Neuron (in vitro differentiated cells): ENCODE data around the gene DOCK2.

Experiments used
- H2AFZ ChIP-seq: one replicate; pipeline ENCODE4 v1.6.1; 2013; ENCODE audit warnings: low read depth, mild to moderate bottlenecking, inconsistent platforms, low read length, moderate library complexity
- H3K27me3 ChIP-seq: one replicate; pipeline ENCODE4 v1.6.1; 2013; ENCODE audit warnings: low read length; ENCODE audit not compliant: insufficient read depth
- H3K36me3 ChIP-seq: one replicate; pipeline ENCODE4 v1.6.1; 2013; ENCODE audit warnings: low read length; ENCODE audit not compliant: insufficient read depth
- H3K4me1 ChIP-seq: one replicate; pipeline ENCODE4 v1.6.1; 2013; ENCODE audit warnings: low read length; ENCODE audit not compliant: insufficient read depth
- H3K4me3 ChIP-seq: 2 replicates; pipeline ENCODE4 v1.5.1; 2013; ENCODE audit warnings: mild to moderate bottlenecking, low read length, moderate library complexity
- H3K9me3 ChIP-seq: one replicate; pipeline ENCODE4 v1.6.1; 2013; ENCODE audit warnings: low read length

Gene DOCK2

DNA sequence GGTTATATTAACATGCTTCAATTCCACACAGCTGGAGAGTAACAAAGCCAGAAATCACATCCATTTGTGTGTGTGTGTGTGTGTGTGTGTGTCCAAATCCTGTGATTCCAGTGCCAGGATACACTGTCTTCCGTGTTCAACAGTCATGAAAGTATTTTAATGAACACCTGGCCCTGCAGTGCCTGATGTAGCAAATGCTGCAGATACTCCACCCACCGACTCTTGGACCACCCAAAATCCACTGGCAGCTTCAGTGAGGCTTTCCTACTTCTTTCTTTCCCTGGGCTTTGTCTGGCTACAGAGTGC is 356.4 kb downstream of the DOCK2 start:
- H3K4me1 ChIP-seq, result no peaks in the 10 kb centered on the region
- H3K4me3 ChIP-seq, result no peak overlapping the region
- H3K9me3 ChIP-seq, result no peaks in the 10 kb centered on the region
- H2AFZ ChIP-seq, result no peak overlapping the region
- no peaks in the 10 kb centered on the region for H3K27me3 ChIP-seq
- no peaks in the 10 kb centered on the region for H3K36me3 ChIP-seq

DNA sequence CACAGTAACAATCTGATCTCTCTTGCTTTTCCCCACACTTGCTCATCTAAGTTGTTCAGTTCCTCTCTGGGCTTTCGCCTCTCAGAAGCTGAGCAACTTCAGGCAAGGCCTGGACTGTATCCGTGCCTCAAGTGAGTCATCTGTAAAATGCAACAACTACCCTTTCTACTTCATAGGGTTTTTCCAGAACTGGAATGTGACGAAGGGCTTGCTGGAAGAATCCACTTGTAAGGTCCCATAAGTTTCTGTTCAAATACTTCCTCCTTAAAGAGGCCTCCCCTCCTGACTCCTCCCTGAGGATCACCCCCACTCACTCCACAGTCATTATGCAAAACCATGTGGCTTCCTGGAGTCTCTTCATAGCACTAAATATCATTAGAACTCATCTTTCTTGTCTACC is 360.7 kb downstream of the DOCK2 start:
- no peak overlapping the region for H3K4me3 ChIP-seq
- H3K36me3 ChIP-seq, result no peaks in the 10 kb centered on the region
- no peak overlapping the region for H2AFZ ChIP-seq
- H3K4me1 ChIP-seq, result no peaks in the 10 kb centered on the region
- H3K9me3 ChIP-seq, result no peaks in the 10 kb centered on the region
- H3K27me3 ChIP-seq, result no peaks in the 10 kb centered on the region

- Histone ChIP-seq H3K4me1 (no peaks in the 10 kb centered on the region), H3K4me3 (no peak overlapping the region), H3K9me3 (no peaks in the 10 kb centered on the region), H2AFZ (no peak overlapping the region), H3K27me3 (no peaks in the 10 kb centered on the region), H3K36me3 (no peaks in the 10 kb centered on the region)
Measured at GRCh38 chr5:169999621-170000020, 362.5 kb downstream of the DOCK2 start.

GRCh38 chr5:170000155-170000554 is 363.1 kb downstream of the DOCK2 start:
- H2AFZ ChIP-seq, result no peak overlapping the region
- H3K4me3 ChIP-seq, result no peak overlapping the region
- no peaks in the 10 kb centered on the region for H3K4me1 ChIP-seq
- no peaks in the 10 kb centered on the region for H3K36me3 ChIP-seq
- no peaks in the 10 kb centered on the region for H3K27me3 ChIP-seq
- H3K9me3 ChIP-seq, result no peaks in the 10 kb centered on the region

DNA sequence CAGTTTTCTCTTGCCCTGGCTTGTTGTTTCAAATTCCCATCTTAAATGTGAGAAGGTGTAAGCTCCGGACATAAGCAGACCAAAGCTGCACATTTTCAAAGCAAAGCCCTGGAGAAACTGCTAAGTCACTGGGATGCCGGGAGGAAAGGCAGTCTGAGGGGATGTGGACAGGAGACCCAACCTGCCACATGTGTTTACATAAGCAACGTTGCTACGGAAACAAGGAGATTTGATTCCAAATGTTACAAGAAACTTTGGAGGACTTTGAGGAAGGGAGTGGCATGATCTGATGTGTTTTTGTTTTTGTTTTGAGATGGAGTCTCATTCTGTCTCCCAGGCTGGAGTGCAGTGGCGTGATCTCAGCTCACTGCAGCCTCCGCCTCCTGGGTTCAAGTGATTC is 368.9 kb downstream of the DOCK2 start:
- Histone ChIP-seq H3K4me3 (no peak overlapping the region), H3K36me3 (no peaks in the 10 kb centered on the region), H3K27me3 (peaks cover 3% of the 10 kb centered on the region), H3K9me3 (no peaks in the 10 kb centered on the region), H3K4me1 (no peaks in the 10 kb centered on the region), H2AFZ (no peak overlapping the region)

DNA sequence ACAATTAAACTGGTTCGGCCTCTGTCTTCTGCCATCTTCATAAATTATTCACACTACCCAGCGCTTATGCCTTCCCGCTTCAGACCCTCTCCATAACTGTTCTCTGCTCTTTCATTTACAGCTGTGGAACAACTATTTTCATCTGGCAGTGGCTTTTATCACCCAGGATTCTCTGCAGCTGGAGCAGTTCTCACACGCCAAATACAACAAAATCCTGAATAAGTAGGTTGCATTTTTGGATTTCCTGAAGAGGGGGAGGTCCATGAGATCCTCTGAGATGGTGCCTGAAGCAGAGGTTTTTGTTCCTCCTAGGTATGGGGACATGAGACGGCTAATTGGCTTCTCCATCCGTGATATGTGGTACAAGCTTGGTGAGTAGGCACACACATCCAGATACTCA is 371.3 kb downstream of the DOCK2 start:
- no peaks in the 10 kb centered on the region for H3K4me1 ChIP-seq
- no peaks in the 10 kb centered on the region for H3K36me3 ChIP-seq
- H3K9me3 ChIP-seq, result no peaks in the 10 kb centered on the region
- H3K4me3 ChIP-seq, result no peak overlapping the region
- H2AFZ ChIP-seq, result no peak overlapping the region
- H3K27me3 ChIP-seq, result peaks cover 6% of the 10 kb centered on the region

GRCh38 chr5:170010595-170010994 is 373.5 kb downstream of the DOCK2 start:
- Histone ChIP-seq H3K9me3 (no peaks in the 10 kb centered on the region), H3K4me3 (no peak overlapping the region), H2AFZ (no peak overlapping the region), H3K27me3 (peaks cover 6% of the 10 kb centered on the region), H3K36me3 (no peaks in the 10 kb centered on the region), H3K4me1 (no peaks in the 10 kb centered on the region)

DNA sequence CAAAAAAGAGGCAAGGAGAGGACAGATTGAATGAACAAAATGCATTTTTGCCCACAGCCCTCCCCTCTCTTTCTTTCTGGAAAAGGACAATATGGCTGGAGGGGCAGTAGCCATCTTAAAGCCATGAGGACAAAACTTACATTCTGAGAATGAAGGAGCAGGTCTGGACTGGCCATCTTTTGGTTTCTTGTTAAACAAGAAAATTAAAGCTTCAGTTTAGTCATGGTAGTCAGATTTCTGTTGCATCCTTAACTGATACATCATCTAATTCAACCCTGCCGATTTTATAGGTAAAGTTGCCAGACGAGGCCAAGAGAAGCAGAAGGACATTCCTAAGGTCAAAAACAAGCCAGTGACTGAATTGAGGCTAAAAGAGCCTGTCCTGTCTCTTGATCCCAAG is 374.7 kb downstream of the DOCK2 start:
- Histone ChIP-seq H3K36me3 (no peaks in the 10 kb centered on the region), H2AFZ (no peak overlapping the region), H3K4me1 (no peaks in the 10 kb centered on the region), H3K4me3 (no peak overlapping the region), H3K27me3 (peaks cover 6% of the 10 kb centered on the region), H3K9me3 (no peaks in the 10 kb centered on the region)

DNA sequence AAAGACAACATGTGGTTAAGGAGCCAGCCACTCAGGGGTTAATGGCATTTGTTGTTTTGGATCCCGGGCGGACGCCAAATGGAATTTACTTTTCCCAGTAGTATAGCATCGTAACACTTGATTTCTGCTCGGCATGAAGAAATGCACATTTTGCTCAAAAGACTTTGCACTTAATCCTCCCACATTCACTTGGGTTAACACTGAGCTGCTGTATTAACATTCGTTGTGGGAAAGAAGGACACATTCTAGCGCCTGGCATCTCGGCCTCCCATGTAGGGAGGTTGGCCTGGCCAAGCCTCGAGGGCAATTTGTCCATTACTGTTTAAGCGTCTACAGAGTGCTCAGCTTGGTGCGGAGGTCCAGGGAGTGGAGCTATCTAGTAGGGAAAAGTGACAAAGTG is 375.5 kb downstream of the DOCK2 start:
- Histone ChIP-seq H3K36me3 (no peaks in the 10 kb centered on the region), H3K27me3 (peaks cover 3% of the 10 kb centered on the region), H2AFZ (no peak overlapping the region)

DNA sequence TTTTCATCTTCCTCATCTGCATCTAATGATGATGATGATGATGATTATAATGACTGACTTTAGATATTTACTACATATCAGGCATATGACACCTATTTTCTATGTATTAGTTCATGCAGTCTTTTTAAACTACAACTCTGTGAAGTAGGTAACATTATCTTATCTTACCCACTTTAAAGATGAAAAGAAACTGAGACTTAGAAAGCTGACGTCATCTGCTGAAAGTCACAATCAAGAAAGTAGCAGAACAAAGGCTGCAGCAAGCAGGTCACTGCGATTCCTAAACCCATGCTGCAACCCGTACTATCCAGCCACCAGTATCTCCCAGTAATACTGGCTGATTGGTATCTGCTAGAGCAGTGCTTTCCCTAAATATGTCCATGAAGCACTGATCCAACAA is 383.3 kb downstream of the DOCK2 start:
- no peak overlapping the region for H2AFZ ChIP-seq
- H3K27me3 ChIP-seq, result no peaks in the 10 kb centered on the region
- no peak overlapping the region for H3K4me3 ChIP-seq
- H3K36me3 ChIP-seq, result no peaks in the 10 kb centered on the region
- H3K9me3 ChIP-seq, result no peaks in the 10 kb centered on the region
- no peaks in the 10 kb centered on the region for H3K4me1 ChIP-seq

More for the DNA sequence above, 375.5 kb downstream of the DOCK2 start:
- no peaks in the 10 kb centered on the region for H3K4me1 ChIP-seq
- H3K4me3 ChIP-seq, result no peak overlapping the region
- H3K9me3 ChIP-seq, result no peaks in the 10 kb centered on the region

DNA sequence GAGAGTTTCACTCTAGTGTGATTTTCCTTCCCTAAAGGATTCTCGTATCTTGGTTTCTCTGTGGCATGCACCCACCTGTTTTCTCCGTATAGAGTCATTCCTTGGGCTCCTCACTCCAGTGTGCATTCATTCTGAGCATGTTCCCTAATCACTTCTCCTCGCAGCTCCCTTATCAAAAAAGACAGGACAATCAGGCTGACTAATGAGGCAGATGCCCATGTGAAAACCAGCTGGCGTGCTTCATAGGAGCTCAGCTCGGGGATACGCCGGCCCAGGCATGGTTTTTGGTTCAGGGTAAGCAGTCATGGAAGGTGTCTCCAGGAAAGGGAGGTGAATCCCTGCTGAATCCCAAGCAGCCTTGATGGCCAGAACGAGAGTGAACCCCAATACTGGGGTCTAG is 384.4 kb downstream of the DOCK2 start:
- Histone ChIP-seq H3K4me3 (no peak overlapping the region), H3K9me3 (no peaks in the 10 kb centered on the region), H3K4me1 (no peaks in the 10 kb centered on the region), H3K27me3 (no peaks in the 10 kb centered on the region), H3K36me3 (no peaks in the 10 kb centered on the region), H2AFZ (no peak overlapping the region)

DNA sequence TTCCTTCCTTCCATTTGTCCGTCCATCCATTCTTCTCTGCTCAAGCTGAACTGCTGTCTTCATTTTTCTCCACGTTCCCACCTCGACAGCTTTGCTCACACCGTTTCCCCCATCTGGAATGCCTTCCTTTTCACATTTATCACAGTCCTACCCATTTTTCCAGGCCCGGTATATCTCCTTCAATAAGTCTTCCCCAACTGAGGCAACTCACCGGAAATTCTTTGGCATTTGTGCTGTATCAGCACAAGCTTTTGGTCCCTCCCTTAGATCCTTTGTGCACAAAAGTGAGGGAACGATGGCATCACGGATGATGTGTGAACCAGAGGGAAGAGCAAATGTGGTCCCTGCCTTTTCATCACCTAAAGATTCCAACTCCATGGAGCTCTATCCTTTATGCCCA is 388.8 kb downstream of the DOCK2 start:
- Histone ChIP-seq H3K27me3 (no peaks in the 10 kb centered on the region), H3K36me3 (no peaks in the 10 kb centered on the region)

DNA sequence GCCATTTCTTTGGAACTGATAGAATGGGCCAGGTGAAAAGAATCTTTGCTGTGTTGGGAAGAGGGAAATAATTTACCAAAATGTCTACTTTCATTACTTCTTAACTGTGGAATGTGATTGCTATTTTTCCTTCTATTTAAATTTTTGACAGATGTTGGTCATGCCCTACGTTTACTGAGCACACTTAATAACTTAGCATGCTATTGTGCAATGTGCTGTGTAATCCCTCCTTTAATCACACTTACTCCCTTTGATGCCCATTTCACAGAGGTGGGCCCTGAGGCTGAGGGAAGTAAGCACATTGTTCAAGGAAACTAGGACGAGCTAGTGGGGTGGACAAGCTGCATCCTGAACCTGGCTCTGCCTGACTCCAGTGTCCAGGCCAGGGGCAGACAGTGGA is 391.0 kb downstream of the DOCK2 start:
- no peaks in the 10 kb centered on the region for H3K4me1 ChIP-seq
- no peak overlapping the region for H2AFZ ChIP-seq
- H3K27me3 ChIP-seq, result no peaks in the 10 kb centered on the region
- H3K9me3 ChIP-seq, result no peaks in the 10 kb centered on the region
- H3K36me3 ChIP-seq, result no peaks in the 10 kb centered on the region
- no peak overlapping the region for H3K4me3 ChIP-seq

More for the DNA sequence above, 388.8 kb downstream of the DOCK2 start:
- H3K4me3 ChIP-seq, result no peak overlapping the region
- no peaks in the 10 kb centered on the region for H3K4me1 ChIP-seq
- H3K9me3 ChIP-seq, result no peaks in the 10 kb centered on the region
- H2AFZ ChIP-seq, result no peak overlapping the region

GRCh38 chr5:170034231-170034630 is 397.2 kb downstream of the DOCK2 start:
- no peak overlapping the region for H3K4me3 ChIP-seq
- H3K36me3 ChIP-seq, result no peaks in the 10 kb centered on the region
- no peaks in the 10 kb centered on the region for H3K4me1 ChIP-seq
- H2AFZ ChIP-seq, result no peak overlapping the region
- no peaks in the 10 kb centered on the region for H3K27me3 ChIP-seq
- no peaks in the 10 kb centered on the region for H3K9me3 ChIP-seq
